ENCODE measurements around the gene DRAP1.
A peak's percentile ranks its signal among the peaks of the same experiment; 100 is the strongest.
"Not testable (repeated sequence)": the region's sequence is repeated elsewhere in the genome, so short reads cannot be mapped to it uniquely, and the experiment has no call there.

The DRAP1 gene

DNA sequence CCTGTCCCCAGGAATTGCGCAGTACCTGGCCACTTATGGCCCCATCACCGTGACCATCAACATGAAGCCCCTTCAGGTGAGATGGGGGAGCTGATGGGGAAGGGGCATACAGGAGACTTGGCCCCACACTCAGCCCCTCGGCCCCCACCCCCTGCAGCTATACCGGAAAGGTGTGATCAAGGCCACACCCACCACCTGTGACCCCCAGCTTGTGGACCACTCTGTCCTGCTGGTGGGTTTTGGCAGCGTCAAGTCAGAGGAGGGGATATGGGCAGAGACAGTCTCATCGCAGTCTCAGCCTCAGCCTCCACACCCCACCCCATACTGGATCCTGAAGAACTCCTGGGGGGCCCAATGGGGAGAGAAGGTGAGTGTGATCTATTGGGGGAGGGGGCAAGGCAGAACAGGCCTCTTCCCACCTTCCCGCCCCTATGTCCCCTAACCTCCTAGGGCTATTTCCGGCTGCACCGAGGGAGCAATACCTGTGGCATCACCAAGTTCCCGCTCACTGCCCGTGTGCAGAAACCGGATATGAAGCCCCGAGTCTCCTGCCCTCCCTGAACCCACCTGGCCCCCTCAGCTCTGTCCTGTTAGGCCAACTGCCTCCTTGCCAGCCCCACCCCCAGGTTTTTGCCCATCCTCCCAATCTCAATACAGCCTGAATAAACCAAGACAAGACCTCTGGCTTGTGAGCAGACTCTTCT lies 36.0 kb upstream of the DRAP1 start:
- H3K27ac Mint-ChIP-seq = no peak overlapping the region
- H3K27me3 Mint-ChIP-seq (ENCODE audit: low read depth) = no peaks in the 10 kb centered on the region
- no peak for DNase-seq (ENCODE audit: low spot score)

DNA sequence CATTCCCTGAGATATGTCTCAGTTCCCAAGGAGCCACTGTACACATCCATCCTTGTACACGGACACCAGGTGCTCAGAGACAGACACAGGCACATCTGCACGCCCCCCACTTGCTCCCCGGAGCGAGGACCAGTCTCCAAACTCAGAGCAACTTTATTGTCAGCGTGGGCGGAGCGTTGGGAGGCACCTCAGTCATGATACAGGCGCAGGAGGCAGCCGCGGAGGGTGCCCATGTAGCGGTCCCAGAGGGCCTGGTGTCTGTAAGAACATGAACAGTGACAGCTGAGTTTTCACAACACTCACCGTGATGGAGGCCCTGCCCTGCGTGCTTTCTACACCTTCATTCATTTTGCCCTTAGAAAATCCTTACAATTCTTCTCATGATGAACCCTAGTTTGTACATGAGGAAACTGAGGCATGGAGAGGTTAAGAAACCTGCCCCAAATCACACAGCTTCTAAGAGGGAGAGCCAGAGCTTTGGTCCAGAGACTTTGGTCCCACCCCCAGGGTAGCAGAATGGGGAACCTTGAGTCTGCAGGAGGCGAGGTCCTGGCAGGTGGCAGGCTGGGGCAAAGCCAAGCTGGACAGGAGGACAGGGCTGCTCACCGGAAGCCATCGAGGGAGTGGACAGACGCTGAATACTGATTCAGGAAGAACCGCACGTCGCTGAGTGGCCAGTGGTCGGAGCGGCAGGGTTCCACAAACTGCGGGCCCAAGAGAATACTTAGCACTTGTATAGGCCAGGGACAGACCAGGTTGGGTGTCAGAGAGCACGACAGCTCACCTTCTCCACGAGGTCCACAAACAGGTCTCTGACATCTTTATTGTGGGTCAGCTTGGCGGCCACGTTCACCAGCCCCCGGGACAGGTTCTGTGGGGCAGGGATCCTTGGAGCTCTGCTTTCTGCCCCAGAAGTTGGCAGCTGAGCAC lies 35.2 kb upstream of the DRAP1 start:
- Mint-ChIP-seq H3K36me3 (ENCODE audit: low read depth) (peaks cover 41% of the 10 kb centered on the region), H3K4me1 (ENCODE audit: low read depth) (peaks cover 43% of the 10 kb centered on the region), H3K27me3 (ENCODE audit: low read depth) (no peaks in the 10 kb centered on the region), H3K9me3 (no peaks in the 10 kb centered on the region), H3K27ac (peak overlapping the region; percentile 57), H3K4me3 (peak overlapping the region; percentile 42)
- no peak for DNase-seq (ENCODE audit: low spot score)

More for the DNA sequence above, 36.0 kb upstream of the DRAP1 start:
- peaks cover 40% of the 10 kb centered on the region for H3K36me3 Mint-ChIP-seq (ENCODE audit: low read depth)
- no peak overlapping the region for H3K4me3 Mint-ChIP-seq
- H3K9me3 Mint-ChIP-seq = no peaks in the 10 kb centered on the region
- H3K4me1 Mint-ChIP-seq (ENCODE audit: low read depth) = peaks cover 40% of the 10 kb centered on the region

DNA sequence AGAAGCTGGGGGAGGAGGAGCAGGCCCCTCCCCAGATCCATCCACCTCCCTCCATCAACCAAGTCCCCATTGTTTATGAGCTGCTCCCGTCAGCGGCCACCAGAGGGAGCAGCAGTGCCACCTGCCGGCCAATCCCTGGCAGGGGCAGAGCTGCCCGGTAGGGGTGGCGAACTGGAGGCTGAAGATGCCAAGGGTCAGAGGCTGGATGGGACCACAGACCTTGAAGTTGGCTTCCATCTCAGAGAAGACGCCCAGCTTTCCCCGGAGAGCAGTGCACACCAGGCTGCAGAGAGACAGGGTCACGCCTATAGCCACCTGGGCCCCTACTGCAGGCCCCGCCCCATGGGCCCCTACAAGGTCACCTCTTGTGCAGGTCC lies 34.5 kb upstream of the DRAP1 start:
- no peaks in the 10 kb centered on the region for H3K27me3 Mint-ChIP-seq (ENCODE audit: low read depth)
- peaks cover 41% of the 10 kb centered on the region for H3K36me3 Mint-ChIP-seq (ENCODE audit: low read depth)
- DNase-seq (ENCODE audit: low spot score) = peak; percentile 80
- peak overlapping the region; percentile 57 for H3K27ac Mint-ChIP-seq
- H3K4me1 Mint-ChIP-seq (ENCODE audit: low read depth) = peaks cover 43% of the 10 kb centered on the region
- no peaks in the 10 kb centered on the region for H3K9me3 Mint-ChIP-seq
- peak overlapping the region; percentile 42 for H3K4me3 Mint-ChIP-seq

DNA sequence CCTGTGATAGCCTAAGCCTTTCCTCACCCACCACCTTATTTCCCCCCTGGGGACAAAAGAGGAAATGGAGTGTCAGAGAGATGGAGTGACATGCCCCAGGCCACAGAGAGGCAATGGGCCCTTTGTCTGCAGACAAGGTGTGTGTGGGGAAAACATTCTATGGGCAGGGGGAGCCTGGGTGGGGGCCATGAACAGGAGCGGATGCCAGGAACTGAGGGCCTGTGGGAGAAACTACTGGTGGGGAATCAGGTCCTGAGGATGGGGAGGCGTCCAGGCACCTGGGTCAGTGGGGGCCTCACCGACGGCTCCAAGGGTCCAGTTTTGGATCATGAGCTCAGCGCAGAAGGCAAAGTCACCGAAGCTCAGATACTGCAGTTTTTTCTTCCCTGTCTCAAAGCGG lies 34.0 kb upstream of the DRAP1 start:
- Mint-ChIP-seq H3K27ac (peak overlapping the region; percentile 15), H3K27me3 (ENCODE audit: low read depth) (no peaks in the 10 kb centered on the region), H3K4me1 (ENCODE audit: low read depth) (peaks cover 44% of the 10 kb centered on the region), H3K4me3 (no peak overlapping the region), H3K36me3 (ENCODE audit: low read depth) (peaks cover 41% of the 10 kb centered on the region), H3K9me3 (no peaks in the 10 kb centered on the region)
- DNase-seq (ENCODE audit: low spot score) = no peak

DNA sequence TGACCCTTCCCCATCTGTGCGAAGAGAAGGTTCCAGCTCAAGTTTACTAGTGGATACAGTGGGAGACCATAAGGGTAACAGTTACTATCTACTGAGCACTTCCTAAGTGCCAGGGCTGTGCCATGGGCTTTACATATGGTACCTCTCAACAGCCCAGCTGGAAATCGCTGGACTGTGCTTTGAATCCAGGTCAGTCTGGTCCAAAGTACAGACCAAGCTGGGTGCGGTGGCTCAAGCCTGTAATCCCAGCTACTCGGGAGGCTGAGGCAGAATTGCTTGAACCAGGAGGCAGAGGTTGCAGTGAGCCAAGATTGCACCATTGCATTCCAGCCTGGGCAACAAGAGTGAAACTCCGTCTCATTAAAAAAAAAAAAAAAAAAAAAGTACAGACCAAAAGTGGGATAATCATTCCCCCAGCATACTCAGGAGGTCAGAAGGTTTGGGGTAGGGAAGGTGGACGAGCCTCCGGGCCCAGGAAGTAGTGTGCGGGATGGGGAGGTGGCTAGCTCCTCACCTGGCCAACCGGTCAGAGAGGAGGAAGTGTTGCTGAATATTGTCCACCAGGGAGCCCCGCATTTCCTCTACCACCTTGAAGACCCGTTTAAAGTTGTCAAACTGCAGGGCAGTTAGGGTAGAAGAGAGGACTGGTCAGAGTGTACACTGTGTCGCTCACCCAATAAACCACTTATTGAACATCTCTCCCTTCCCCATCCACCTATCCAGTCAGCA lies 33.3 kb upstream of the DRAP1 start:
- Mint-ChIP-seq H3K27me3 (ENCODE audit: low read depth) (no peaks in the 10 kb centered on the region), H3K36me3 (ENCODE audit: low read depth) (peaks cover 41% of the 10 kb centered on the region), H3K4me1 (ENCODE audit: low read depth) (peaks cover 39% of the 10 kb centered on the region), H3K27ac (peak overlapping the region; percentile 91), H3K9me3 (no peaks in the 10 kb centered on the region), H3K4me3 (peak overlapping the region; percentile 99)
- DNase-seq (ENCODE audit: low spot score) = no peak

DNA sequence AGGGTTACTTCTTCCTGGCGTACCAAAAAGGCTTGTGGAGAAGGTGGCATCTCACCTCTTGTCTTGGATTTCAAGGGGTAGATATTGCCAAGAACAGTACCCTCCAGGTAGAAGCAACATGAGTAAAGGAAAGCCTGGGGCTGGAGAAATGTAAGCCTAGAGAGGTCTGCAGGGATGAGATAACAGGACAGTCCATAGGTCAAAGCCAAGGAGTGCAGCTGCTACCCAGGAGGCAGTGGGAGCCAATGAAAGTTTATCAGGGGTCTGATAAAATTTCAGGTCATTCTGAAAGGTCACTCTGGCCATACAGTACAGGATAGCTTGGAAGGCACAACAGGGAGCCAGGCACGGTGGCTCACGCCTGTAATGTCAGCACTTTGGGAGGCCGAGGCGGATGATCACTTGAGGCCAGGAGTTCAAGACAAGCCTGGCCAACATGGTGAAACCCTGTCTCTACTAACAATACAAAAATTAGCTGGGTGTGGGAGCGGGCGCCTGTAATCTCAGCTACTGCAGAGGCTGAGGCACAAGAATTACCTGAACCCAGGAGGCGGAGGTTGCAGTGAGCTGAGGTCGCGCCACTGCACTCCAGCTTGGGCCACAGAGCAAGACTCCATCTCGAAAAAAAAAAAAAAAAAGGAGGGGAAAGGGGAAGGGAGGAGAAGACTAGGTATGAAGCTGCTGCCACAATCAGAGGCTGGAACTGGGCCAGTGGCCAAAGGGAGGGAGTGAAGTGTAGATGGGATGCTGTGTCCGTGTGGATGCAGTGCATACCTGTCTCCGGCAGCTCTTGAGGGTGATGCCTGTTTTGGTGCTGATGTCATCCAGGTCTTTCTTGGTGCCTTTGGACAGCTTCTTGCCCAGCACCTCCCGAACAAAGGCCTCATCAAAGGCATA lies 32.2 kb upstream of the DRAP1 start:
- Mint-ChIP-seq H3K36me3 (ENCODE audit: low read depth) (peaks cover 39% of the 10 kb centered on the region), H3K27me3 (ENCODE audit: low read depth) (no peaks in the 10 kb centered on the region), H3K4me1 (ENCODE audit: low read depth) (peaks cover 37% of the 10 kb centered on the region), H3K9me3 (no peaks in the 10 kb centered on the region), H3K27ac (peak overlapping the region; percentile 91), H3K4me3 (peak overlapping the region; percentile 99)
- DNase-seq (ENCODE audit: low spot score) = no peak

DNA sequence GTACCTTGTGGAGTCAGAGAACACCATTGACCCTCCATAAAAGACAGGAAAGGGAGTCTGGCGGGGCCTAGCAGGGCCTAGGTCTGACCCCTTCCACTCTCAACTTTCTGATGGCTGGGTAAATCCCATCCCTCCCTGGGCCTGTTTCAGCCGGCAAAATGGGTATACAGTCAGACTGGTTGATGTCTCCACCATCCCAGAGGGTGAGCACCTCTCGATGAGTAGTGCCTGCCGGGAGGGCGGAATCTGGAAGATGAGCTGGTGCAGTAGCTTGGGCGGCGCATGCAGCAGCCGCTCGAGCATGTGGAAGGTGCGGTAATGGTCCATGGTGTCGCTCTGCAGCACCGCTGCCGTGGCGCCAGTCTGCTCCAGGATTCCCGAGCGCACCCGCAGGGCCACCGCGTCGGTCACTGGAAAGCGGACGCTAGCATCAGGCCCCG lies 31.5 kb upstream of the DRAP1 start:
- peak overlapping the region; percentile 91 for H3K27ac Mint-ChIP-seq
- H3K27me3 Mint-ChIP-seq (ENCODE audit: low read depth) = no peaks in the 10 kb centered on the region
- no peaks in the 10 kb centered on the region for H3K9me3 Mint-ChIP-seq
- peak overlapping the region; percentile 99 for H3K4me3 Mint-ChIP-seq
- peaks cover 37% of the 10 kb centered on the region for H3K36me3 Mint-ChIP-seq (ENCODE audit: low read depth)
- peaks cover 44% of the 10 kb centered on the region for H3K4me1 Mint-ChIP-seq (ENCODE audit: low read depth)
- no peak for DNase-seq (ENCODE audit: low spot score)

DNA sequence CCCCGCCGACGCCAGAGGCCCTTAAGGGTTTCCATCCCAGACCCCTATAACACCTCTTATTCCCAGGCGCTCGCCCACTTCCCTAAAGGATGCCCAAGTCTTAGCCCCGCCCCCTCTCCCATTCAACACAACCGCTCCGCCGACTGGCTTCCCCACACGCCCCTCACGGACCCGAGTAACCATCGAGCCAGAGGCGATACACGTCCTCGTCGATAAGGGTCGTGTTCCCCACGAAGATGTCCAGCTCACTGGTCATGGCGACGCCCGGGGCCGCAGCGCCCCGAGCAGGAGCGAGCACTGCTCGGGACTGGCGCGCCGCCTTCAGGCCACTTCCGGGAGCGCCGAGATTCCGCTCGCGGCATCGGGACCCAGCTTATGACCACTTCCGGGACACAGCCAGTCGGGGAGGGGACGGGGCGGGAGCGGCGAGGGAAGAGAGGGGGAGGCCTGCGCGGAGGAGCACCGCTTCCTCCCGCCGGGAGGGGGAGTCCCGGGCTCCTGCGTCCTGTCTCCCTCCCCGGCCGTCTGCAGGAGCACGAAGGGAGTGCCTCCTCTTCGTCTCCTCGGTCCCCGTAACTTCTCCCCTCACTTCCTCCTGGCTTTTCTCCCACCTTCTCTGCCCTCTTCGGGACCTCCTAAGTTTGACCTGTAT lies 30.9 kb upstream of the DRAP1 start, which contains the start of gene FIBP:
FIBP (minus strand) TSS at position 309 of the 652 bp plus-strand sequence; CDS start at position 256, 53 bp downstream.
- Mint-ChIP-seq H3K27ac (peak within 1 kb of the TSS; percentile 91), H3K4me3 (peak within 1 kb of the TSS; percentile 99), H3K36me3 (ENCODE audit: low read depth) (peaks cover 37% of the 10 kb centered on the region), H3K9me3 (no peaks in the 10 kb centered on the region), H3K4me1 (ENCODE audit: low read depth) (peaks cover 48% of the 10 kb centered on the region), H3K27me3 (ENCODE audit: low read depth) (no peaks in the 10 kb centered on the region)
- DNase-seq (ENCODE audit: low spot score) = peak; percentile 93

DNA sequence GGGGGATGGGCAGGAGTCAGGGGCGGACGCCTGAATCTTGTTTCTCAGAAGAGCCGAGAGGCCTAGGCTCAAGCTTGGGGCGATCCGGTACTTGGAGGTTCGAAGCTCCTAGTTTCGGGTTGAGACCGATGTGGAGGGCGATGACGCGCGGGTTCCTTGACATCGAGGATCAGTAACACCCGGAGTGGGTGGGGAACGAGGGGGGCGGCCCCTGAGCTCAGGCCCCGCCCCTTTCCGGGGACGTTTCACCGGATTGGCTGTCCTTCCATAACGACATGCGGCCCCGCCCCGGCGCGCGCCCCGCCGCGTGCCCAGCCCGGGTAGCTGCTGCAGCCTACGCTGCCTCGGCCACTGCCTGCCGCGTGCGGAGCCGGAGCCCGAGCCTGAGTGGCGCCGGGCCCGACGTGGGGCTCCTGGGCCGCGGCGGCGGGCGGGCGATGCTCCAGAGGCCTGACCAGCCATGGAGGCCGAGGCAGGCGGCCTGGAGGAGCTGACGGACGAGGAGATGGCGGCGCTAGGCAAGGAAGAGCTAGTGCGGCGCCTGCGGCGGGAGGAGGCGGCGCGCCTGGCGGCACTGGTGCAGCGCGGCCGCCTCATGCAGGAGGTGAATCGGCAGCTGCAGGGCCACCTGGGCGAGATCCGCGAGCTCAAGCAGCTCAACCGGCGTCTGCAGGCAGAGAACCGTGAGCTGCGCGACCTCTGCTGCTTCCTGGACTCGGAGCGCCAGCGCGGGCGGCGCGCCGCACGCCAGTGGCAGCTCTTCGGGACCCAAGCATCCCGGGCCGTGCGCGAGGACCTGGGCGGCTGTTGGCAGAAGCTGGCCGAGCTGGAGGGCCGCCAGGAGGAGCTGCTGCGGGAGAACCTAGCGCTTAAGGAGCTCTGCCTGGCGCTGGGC lies 28.7 kb upstream of the DRAP1 start, which contains the start of gene CCDC85B:
CCDC85B (plus strand) TSS at position 350 of the 895 bp plus-strand sequence; CDS start at position 461, 111 bp downstream.
- Mint-ChIP-seq H3K4me3 (peak within 1 kb of the TSS; percentile 99), H3K27ac (peak within 1 kb of the TSS; percentile 91), H3K9me3 (no peaks in the 10 kb centered on the region), H3K27me3 (ENCODE audit: low read depth) (no peaks in the 10 kb centered on the region), H3K4me1 (ENCODE audit: low read depth) (peaks cover 49% of the 10 kb centered on the region), H3K36me3 (ENCODE audit: low read depth) (peaks cover 18% of the 10 kb centered on the region)
- DNase-seq (ENCODE audit: low spot score) = peak; percentile 98

DNA sequence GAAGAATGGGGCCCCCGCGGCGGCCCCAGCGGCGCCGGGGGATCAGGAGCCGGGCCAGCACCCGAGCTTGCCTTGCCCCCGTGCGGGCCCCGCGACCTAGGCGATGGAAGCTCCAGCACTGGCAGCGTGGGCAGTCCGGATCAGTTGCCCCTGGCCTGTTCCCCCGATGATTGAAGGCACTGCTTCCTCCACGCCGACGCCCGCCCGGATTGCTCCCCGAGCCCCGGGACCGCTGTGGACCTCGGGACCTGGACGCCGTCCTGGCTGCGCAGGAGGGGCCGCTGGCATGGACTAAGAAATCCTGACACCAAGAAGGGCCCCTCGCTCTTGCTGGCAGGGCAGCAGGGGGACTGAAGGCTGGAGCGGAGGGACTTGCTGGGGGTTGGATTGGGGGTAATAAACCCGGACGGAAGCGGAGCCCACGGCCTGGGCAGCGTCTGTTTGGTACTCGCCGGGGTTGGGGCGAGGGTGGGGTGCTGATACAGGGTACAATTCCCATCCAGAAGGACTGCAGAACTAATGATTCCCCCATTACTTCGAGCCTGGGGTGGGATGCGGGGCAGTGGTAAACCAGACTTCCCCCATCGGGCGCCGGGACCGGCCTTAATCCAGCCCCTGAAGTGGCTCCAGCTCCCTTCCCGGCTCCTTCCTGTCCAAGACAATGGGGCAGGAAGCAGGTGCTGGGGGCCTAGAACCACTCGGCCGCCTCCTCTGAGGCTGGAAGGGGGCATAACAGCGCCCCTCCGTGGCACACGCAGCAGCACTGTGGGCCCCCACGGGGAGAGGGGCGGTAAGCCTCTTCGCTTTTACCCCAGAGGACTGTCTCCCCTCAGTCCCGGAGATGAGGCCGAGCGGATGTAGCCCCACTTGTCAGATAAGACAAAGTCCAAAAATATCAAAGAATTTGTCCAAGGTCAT lies 27.7 kb upstream of the DRAP1 start:
- peaks cover 17% of the 10 kb centered on the region for H3K36me3 Mint-ChIP-seq (ENCODE audit: low read depth)
- no peaks in the 10 kb centered on the region for H3K9me3 Mint-ChIP-seq
- DNase-seq (ENCODE audit: low spot score) = no peak
- peaks cover 49% of the 10 kb centered on the region for H3K4me1 Mint-ChIP-seq (ENCODE audit: low read depth)
- H3K4me3 Mint-ChIP-seq = peak overlapping the region; percentile 74
- no peaks in the 10 kb centered on the region for H3K27me3 Mint-ChIP-seq (ENCODE audit: low read depth)
- peak overlapping the region; percentile 80 for H3K27ac Mint-ChIP-seq

DNA sequence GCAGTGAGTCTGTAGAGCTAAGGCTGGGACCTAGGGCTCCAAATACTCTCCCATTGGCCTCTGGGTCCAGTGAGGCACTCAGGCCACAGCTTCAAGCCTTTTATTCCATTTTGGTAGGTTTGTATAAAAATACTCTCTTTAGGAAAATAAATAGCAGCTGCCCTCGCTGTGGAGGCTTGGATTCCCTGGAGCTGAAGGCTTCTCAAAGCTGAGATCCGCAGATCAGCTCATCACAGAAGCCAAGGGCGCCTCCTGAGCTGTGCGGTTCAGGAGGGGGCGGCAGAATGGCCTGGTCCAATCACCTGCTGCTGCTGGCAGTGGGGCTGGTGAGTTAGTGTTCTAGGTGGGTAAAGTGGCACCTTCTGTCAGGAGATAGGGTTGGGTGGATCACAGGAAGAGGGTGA lies 27.1 kb upstream of the DRAP1 start:
- peak overlapping the region; percentile 74 for H3K4me3 Mint-ChIP-seq
- peaks cover 44% of the 10 kb centered on the region for H3K4me1 Mint-ChIP-seq (ENCODE audit: low read depth)
- H3K27me3 Mint-ChIP-seq (ENCODE audit: low read depth); DNase-seq (ENCODE audit: low spot score); H3K9me3 Mint-ChIP-seq: not testable (repeated sequence)
- H3K36me3 Mint-ChIP-seq (ENCODE audit: low read depth) = peaks cover 11% of the 10 kb centered on the region
- H3K27ac Mint-ChIP-seq = peak overlapping the region; percentile 80

Measured in T-helper 2 cell treated with Interferon-gamma antibody and Interleukin-4, amounts not matched to agents 5 μg/mL and 100 μg/mL, for 36 hours (primary cell).